Gastrocnemius medialis (tissue), 4 donors: ENCODE results near the gene GCC2. TPM values are rescaled to one million over a fixed set of nuclear protein-coding genes. Genes with fewer than 3 reads are reported as not detected.

ENCODE experiments used
- ATAC-seq, 2 donors: fragments of 150-250 bp; one replicate each; pipeline ENCODE4 v1.9.1; 2016
- DNase-seq, 2 donors: peaks; one replicate each; pipeline ENCODE4 v3.0.0-alpha.2; 2019
- H3K27ac ChIP-seq, 4 donors: fragments of 200-600 bp; sonication (generic); 1 replicate in 1 of 4; 2 replicates in 3 of 4; pipeline ENCODE4 v1.5.1; 2016 to 2018; ENCODE audit warnings: mild to moderate bottlenecking in 2 of 4, moderate library complexity in 1 of 4
- H3K27me3 ChIP-seq, 3 donors: fragments of 200-600 bp; sonication (generic) in 2 of 3; 1 replicate in 1 of 3; 2 replicates in 2 of 3; pipeline versions ENCODE4 v1.5.1 to v1.6.0; 2016 to 2019; ENCODE audit warnings: mild to moderate bottlenecking in 1 of 3, moderate library complexity in 1 of 3
- H3K36me3 ChIP-seq, 2 donors: fragments of 200-600 bp; sonication (generic) in 1 of 2; one replicate each; pipeline ENCODE4 v1.5.1; 2017 to 2018
- H3K4me1 ChIP-seq, 2 donors: fragments of 200-600 bp; sonication (generic) in 1 of 2; one replicate each; pipeline ENCODE4 v1.5.1; 2016 to 2017; ENCODE audit warnings: mild to moderate bottlenecking in 2 of 2
- H3K4me3 ChIP-seq, 4 donors: fragments of 200-600 bp; sonication (generic) in 3 of 4; 1 replicate in 1 of 4; 2 replicates in 3 of 4; pipeline ENCODE4 v1.5.1; 2016 to 2019; ENCODE audit warnings: mild to moderate bottlenecking in 2 of 4
- H3K9me3 ChIP-seq, 3 donors: fragments of 200-600 bp; sonication (generic) in 2 of 3; 1 replicate in 1 of 3; 2 replicates in 2 of 3; pipeline ENCODE4 v1.5.1; 2016 to 2019
- POLR2A ChIP-seq, 2 donors: fragments of 450-650 bp; IDR thresholded peaks; one replicate each; pipeline ENCODE4 v1.6.1; 2017; ENCODE audit warnings: antibody characterized with exemption in 2 of 2, mild to moderate bottlenecking in 2 of 2, moderate library complexity in 2 of 2
- in situ Hi-C, 4 donors: fragments of 200-750 bp; cut with MboI; loops; one replicate each; pipeline versions ENCODE4 v1.15.0 to v1.8.0; 2017; ENCODE audit warnings: low sequenced_read_pairs in 4 of 4
- intact Hi-C: fragments of 100-400 bp; cut with DNase I; formaldehyde crosslinking; loops from one replicate; pipeline ENCODE4 v1.15.1; 2023; ENCODE audit warnings: low total_unique reads
- total RNA-seq, 4 donors: library from RNA; depleted of rRNA; stranded (reverse); fragments of >200 nt; gene quantifications; one replicate each; pipeline versions ENCODE4 v1.1.0 to v1.2.3, GENCODE V29; 2016
- TF ChIP-seq, protein P1 (sequence below), 5 experiments: fragments of 450-650 bp in 3 of 5; fragments of 200-600 bp in 2 of 5; sonication (generic) in 2 of 5; IDR thresholded peaks in 4 of 5; conservative IDR thresholded peaks in 1 of 5; 1 replicate in 4 of 5; 2 replicates in 1 of 5; pipeline ENCODE4 v1.5.1; 2016 to 2019; ENCODE audit warnings: antibody characterized with exemption in 5 of 5, mild to moderate bottlenecking in 3 of 5, moderate library complexity in 3 of 5

GCC2 gene
- total RNA-seq, 4 donors from 2014 or later, result 16.7 to 43.1 (median 19.3) TPM

- in situ Hi-C loops, result no loop called here
- Histone ChIP-seq H3K4me3 (no peak overlapping the region), H3K36me3 (no peaks in the 10 kb centered on the region), H3K27ac (no peak overlapping the region), H3K9me3 (no peaks in the 10 kb centered on the region), H3K27me3 (no peaks in the 10 kb centered on the region), H3K4me1 (no peaks in the 10 kb centered on the region)
- no peak for ATAC-seq
- intact Hi-C loops, result no loop called here
- DNase-seq, result no peak
- no peak for TF ChIP-seq POLR2A (IDR thresholded peaks at IDR 0.05)
- TF ChIP-seq, protein P1, sequence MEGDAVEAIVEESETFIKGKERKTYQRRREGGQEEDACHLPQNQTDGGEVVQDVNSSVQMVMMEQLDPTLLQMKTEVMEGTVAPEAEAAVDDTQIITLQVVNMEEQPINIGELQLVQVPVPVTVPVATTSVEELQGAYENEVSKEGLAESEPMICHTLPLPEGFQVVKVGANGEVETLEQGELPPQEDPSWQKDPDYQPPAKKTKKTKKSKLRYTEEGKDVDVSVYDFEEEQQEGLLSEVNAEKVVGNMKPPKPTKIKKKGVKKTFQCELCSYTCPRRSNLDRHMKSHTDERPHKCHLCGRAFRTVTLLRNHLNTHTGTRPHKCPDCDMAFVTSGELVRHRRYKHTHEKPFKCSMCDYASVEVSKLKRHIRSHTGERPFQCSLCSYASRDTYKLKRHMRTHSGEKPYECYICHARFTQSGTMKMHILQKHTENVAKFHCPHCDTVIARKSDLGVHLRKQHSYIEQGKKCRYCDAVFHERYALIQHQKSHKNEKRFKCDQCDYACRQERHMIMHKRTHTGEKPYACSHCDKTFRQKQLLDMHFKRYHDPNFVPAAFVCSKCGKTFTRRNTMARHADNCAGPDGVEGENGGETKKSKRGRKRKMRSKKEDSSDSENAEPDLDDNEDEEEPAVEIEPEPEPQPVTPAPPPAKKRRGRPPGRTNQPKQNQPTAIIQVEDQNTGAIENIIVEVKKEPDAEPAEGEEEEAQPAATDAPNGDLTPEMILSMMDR (IDR thresholded peaks at IDR 0.05 in 4 of 5, conservative IDR thresholded peaks at IDR 0.05 in 1 of 5), result no peak
Measured at GRCh38 chr2:108413711-108414095, 35.3 kb upstream of the GCC2 start.

GRCh38 chr2:108414256-108414876, 34.6 kb upstream of the GCC2 start:
- in situ Hi-C loops, result no loop called here
- Histone ChIP-seq H3K36me3 (no peaks in the 10 kb centered on the region), H3K9me3 (no peaks in the 10 kb centered on the region), H3K4me3 (no peak overlapping the region), H3K27me3 (no peaks in the 10 kb centered on the region), H3K27ac (no peak overlapping the region), H3K4me1 (no peaks in the 10 kb centered on the region)
- ATAC-seq, result no peak
- intact Hi-C loops, result no loop called here
- TF ChIP-seq POLR2A (IDR thresholded peaks at IDR 0.05), result no peak
- TF ChIP-seq, protein P1 (IDR thresholded peaks at IDR 0.05 in 4 of 5, conservative IDR thresholded peaks at IDR 0.05 in 1 of 5), result no peak
- no peak for DNase-seq

DNA sequence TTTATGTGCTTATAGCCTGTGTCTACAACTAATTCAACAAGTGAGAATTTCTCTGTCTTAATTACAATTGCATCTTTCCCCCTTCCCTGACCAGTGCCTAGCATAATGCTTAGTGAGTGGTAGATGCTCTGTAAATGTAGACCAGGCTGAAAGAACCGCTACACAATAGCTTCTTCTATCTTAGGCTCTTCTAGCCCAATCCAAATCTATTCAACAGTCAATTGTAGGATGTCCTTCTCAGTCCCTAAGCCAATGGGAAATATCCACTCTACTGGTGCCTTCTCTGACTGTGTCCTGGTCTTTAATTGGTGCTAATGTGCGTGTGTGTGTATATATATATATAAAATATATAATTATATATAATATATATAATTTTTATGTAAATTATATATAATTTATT, 34.1 kb upstream of the GCC2 start:
- intact Hi-C loops, result no loop called here
- TF ChIP-seq POLR2A (IDR thresholded peaks at IDR 0.05), result no peak
- TF ChIP-seq, protein P1 (IDR thresholded peaks at IDR 0.05 in 4 of 5, conservative IDR thresholded peaks at IDR 0.05 in 1 of 5), result no peak
- DNase-seq, result no peak
- H3K4me1 ChIP-seq, result no peaks in the 10 kb centered on the region
- no peaks in the 10 kb centered on the region for H3K36me3 ChIP-seq
- H3K27ac ChIP-seq, result no peak overlapping the region
- H3K4me3 ChIP-seq, result no peak overlapping the region
- H3K27me3 ChIP-seq, result no peaks in the 10 kb centered on the region
- in situ Hi-C loops, result no loop called here
- no peak for ATAC-seq
- H3K9me3 ChIP-seq, result no peaks in the 10 kb centered on the region

DNA sequence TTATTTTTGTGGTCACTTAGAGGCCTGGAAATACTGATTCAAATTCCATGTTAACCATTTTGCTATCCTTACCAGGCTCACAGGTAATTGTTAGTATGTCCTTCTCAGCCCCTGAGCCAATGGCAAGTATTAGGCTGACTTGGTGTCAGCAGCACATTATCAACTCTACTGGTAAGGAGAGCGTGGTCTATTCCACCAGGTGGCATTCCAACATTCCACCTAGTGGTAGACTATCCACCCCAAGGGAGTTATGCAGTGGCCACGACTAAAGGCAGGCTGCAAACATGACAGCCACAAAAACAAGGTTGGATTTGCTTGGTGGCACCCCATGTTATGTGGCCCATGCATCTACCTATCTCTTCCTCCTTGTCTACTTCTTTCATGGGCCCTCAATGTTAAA, 31.8 kb upstream of the GCC2 start:
- intact Hi-C loops, result no loop called here
- in situ Hi-C loops, result no loop called here
- no peak for ATAC-seq

More for the DNA sequence above, 31.8 kb upstream of the GCC2 start:
- TF ChIP-seq POLR2A (IDR thresholded peaks at IDR 0.05), result no peak
- TF ChIP-seq, protein P1 (IDR thresholded peaks at IDR 0.05 in 4 of 5, conservative IDR thresholded peaks at IDR 0.05 in 1 of 5), result peak in 1 of 5 experiments; percentile 28
- H3K27ac ChIP-seq, result no peak overlapping the region
- H3K9me3 ChIP-seq, result no peaks in the 10 kb centered on the region
- H3K4me3 ChIP-seq, result no peak overlapping the region
- no peaks in the 10 kb centered on the region for H3K27me3 ChIP-seq
- no peak for DNase-seq
- H3K36me3 ChIP-seq, result no peaks in the 10 kb centered on the region
- H3K4me1 ChIP-seq, result no peaks in the 10 kb centered on the region
